ENCODE measurements around the gene NACC1. TPM values are rescaled to one million over a fixed set of nuclear protein-coding genes. Genes with fewer than 3 reads are reported as not detected.
A peak's percentile ranks its signal among the peaks of the same experiment; 100 is the strongest.

NACC1 gene
- total and polyA plus RNA-seq, 8 donors: 7.0 to 25.3 (median 14.1) TPM

DNA sequence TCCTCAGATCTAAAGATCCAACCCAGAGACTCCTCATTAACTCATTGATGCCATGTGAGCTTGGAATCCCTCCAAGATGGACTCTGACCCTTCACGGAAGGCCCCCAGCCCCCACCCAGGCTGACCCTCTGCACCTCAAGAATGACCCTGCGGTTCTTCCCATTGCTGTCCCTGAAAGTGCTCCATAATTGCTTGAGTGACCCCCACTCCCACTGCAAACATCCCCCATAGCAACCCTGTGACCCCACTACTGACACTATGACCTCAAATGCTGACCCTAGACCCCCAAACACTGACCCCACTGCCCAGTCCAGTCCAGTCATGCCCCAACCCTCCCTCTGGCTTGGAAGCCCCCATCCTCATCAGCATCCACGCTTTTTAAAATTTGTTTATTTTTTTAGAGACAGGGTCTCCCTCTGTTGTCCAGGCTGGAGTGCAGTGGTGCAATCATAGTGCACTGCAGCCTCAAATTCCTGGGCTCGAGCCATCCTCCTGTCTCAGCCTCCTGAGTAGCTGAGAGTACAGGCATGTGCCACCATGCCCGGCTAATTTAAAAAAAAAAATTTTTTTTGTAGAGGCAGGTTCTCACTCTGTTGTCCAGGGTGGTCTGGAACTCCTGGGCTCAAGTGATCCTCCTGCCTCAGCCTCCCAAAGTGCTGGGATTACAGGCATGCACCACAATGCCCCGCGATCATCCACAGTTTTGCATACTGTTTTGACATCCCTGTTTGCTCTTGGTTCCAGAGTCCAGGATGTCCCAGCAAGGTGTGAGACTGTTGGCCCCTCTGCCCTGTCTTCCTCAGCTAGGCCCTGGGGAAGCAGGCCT, 16.3 kb upstream of the NACC1 start:
- H3K36me3 ChIP-seq: no peaks in the 10 kb centered on the region
- DNase-seq: no peak
- intact Hi-C loops (cut with DNase I): loop anchor here in 1 of 3 donors (10.0 kb wide), 1 partner anchor 133 kb away; no protein-coding TSS in a partner anchor
- peak overlapping the region in 3 of 4 donors; percentile 29 to 65 (median 63) for H3K27ac ChIP-seq
- H3K4me3 ChIP-seq: peak overlapping the region in 1 of 4 donors; percentile 37
- 68 to 79% methylated on average over 7 of the region's 7 CpGs for WGBS, 2 donors
- ATAC-seq: no peak
- no peaks in the 10 kb centered on the region for H3K9me3 ChIP-seq
- TF ChIP-seq, protein P1, sequence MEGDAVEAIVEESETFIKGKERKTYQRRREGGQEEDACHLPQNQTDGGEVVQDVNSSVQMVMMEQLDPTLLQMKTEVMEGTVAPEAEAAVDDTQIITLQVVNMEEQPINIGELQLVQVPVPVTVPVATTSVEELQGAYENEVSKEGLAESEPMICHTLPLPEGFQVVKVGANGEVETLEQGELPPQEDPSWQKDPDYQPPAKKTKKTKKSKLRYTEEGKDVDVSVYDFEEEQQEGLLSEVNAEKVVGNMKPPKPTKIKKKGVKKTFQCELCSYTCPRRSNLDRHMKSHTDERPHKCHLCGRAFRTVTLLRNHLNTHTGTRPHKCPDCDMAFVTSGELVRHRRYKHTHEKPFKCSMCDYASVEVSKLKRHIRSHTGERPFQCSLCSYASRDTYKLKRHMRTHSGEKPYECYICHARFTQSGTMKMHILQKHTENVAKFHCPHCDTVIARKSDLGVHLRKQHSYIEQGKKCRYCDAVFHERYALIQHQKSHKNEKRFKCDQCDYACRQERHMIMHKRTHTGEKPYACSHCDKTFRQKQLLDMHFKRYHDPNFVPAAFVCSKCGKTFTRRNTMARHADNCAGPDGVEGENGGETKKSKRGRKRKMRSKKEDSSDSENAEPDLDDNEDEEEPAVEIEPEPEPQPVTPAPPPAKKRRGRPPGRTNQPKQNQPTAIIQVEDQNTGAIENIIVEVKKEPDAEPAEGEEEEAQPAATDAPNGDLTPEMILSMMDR (IDR thresholded peaks at IDR 0.05): no peak
- H3K27me3 ChIP-seq: no peaks in the 10 kb centered on the region
- H3K4me1 ChIP-seq: peaks cover 0 to 7% (median 0%) of the 10 kb centered on the region in 3 donors
- no peak for FAIRE-seq

DNA sequence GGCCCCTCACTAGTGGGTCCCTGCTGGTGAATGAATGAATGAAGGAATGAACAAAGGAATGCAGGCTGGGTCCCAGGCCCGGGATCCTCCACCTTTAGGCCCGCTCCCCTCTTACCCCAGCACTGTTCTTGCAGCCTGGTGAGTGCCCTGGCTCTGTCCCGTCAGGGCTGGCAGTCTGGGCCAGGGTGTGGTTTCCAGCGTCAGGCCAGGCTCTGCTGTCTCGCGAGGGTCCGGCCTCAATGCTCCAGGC, 15.7 kb upstream of the NACC1 start:
- H3K4me1 ChIP-seq: peaks cover 0 to 7% (median 0%) of the 10 kb centered on the region in 3 donors
- H3K4me3 ChIP-seq: peak overlapping the region; percentile 3 to 37 (median 15)
- ATAC-seq (peak in 1 of 4 donors; percentile 5), FAIRE-seq (no peak), DNase-seq (no peak)
- TF ChIP-seq, protein P1 (IDR thresholded peaks at IDR 0.05): no peak
- peak overlapping the region in 3 of 4 donors; percentile 29 to 65 (median 63) for H3K27ac ChIP-seq
- WGBS, 2 donors: 20 to 21% methylated on average over 7 of the region's 7 CpGs
- no peaks in the 10 kb centered on the region for H3K27me3 ChIP-seq
- intact Hi-C loops (cut with DNase I): loop anchor here in 1 of 3 donors (10.0 kb wide), 1 partner anchor 132 kb away; no protein-coding TSS in a partner anchor
- no peaks in the 10 kb centered on the region for H3K9me3 ChIP-seq
- H3K36me3 ChIP-seq: no peaks in the 10 kb centered on the region

DNA sequence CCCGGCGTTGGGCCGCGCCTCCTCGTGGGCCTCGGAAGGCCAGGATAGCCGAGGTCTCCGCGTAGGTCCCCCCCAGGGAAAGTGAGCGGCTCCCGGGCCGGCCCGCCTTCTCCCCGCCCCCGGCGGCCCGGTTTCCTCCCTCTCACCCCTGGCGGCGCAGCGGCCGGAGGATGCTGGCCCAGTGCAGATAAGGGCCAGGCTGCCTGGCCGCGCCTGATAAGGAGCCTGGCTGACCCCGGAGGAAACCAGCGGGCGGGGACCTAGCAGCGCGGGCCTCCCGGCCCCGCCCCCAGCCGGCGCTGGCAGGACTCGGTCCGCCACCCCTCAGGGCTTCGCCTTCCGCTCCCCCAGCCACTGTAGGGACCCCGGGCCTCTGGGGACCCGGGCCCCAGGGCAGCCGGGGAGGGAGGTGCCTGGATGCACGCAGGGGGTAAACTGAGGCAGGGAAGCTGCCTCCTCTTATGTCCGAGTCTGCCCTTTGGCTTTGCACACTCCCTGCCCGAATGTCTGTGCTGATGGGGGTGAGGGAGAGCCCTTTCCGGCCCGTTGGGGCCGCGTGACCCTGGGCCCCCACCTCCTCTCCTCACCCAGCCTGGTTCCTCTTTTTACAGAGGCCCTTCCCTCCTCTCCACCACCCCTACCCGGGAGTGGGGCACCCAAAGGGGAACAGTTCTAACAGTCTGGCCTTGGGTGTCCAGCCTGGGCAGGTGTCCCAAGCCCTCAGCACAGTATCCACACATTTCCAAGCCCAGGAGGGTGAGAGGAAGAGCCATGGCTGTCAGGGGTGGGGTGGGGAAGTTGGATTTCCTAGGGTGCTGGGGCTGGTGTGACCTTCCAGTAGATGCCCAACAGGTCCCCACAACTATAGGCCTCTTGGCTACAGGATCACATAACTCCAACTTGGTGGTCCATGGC, 15.1 kb upstream of the NACC1 start, which contains the start of gene LYL1:
Gene LYL1 (minus strand): TSS at position 193 of the 915 bp plus-strand sequence. CDS start 1,687 bp downstream, outside the sequence.
- peaks cover 0 to 7% (median 0%) of the 10 kb centered on the region in 3 donors for H3K4me1 ChIP-seq
- DNase-seq (peak in 3 of 6 donors; percentile 65 to 81 (median 77)), ATAC-seq (peak; percentile 33 to 64 (median 57)), FAIRE-seq (no peak)
- intact Hi-C loops (cut with DNase I): loop anchor here in 1 of 3 donors (10.0 kb wide), 1 partner anchor 132 kb away; no protein-coding TSS in a partner anchor
- WGBS, 2 donors: 7 to 9% methylated on average over 36 to 47 of the region's 47 CpGs
- H3K36me3 ChIP-seq: no peaks in the 10 kb centered on the region
- no peaks in the 10 kb centered on the region for H3K27me3 ChIP-seq
- H3K9me3 ChIP-seq: no peaks in the 10 kb centered on the region
- TF ChIP-seq, protein P1 (IDR thresholded peaks at IDR 0.05): no peak
- peak within 1 kb of the TSS; percentile 3 to 37 (median 15) for H3K4me3 ChIP-seq
- H3K27ac ChIP-seq: peak within 1 kb of the TSS in 3 of 4 donors; percentile 29 to 65 (median 63)

DNA sequence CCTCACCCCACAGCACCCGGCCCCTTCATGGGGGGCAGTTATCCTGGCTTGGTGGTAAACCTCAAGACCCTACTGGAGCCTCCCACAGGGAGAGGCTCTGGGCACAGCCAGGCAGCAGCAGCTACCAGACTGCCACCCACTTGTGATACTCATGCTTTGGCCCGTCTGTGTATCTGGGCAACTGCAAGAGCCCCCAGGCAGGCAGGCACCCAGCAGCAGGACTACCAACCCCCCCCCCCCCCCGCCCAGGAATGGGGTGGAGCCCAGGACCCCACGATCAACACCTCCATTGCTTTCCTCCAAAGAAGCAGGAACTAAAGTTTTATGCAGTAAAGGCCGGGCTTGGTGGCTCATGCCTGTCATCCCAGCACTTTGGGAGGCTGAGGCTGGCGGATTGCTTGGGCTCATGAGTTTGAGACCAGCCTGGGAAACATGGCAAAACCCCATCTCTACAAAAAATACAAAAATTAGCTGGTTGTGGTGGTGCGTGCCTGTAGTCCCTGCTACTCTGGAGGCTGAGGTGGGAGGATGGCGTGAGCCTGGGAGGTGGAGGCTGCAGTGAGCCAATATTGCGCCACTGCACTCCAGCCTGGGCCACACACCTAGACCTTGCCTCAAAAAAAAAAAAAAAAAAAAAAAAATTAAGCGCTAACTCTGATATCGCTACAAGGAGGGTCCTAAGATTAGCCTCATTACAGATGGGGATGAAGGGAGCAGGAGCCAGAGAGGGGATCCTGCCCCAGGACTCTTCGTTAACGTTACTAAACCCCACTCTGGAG, 14.3 kb upstream of the NACC1 start:
- H3K4me1 ChIP-seq: peaks cover 0 to 7% (median 0%) of the 10 kb centered on the region in 3 donors
- ATAC-seq (no peak), DNase-seq (no peak), FAIRE-seq (no peak)
- no peaks in the 10 kb centered on the region for H3K9me3 ChIP-seq
- WGBS, 2 donors: 77 to 83% methylated on average over 11 to 13 of the region's 13 CpGs
- no peak overlapping the region for H3K4me3 ChIP-seq
- H3K27me3 ChIP-seq: no peaks in the 10 kb centered on the region
- H3K36me3 ChIP-seq: no peaks in the 10 kb centered on the region
- intact Hi-C loops (cut with DNase I): loop anchor here in 1 of 3 donors (10.0 kb wide), 1 partner anchor 131 kb away; no protein-coding TSS in a partner anchor
- peak overlapping the region in 2 of 4 donors; percentile 54 to 63 for H3K27ac ChIP-seq
- TF ChIP-seq, protein P1 (IDR thresholded peaks at IDR 0.05): no peak
